DND-41 (cell line): ENCODE results near the gene FAM53A.
"Not testable (repeated sequence)": the region's sequence is repeated elsewhere in the genome, so short reads cannot be mapped to it uniquely, and the experiment has no call there.

Experiments used
- ATAC-seq: fragments of 200-7000 bp; cut with Tn5 transposase; 3 replicates; pipeline ENCODE4 v1.9.1; 2021; ENCODE audit warnings: low read depth; ENCODE audit not compliant: insufficient read depth
- DNase-seq: peaks from one replicate; pipeline ENCODE4 v3.0.0-alpha.2; 2020
- H2AFZ ChIP-seq: 2 replicates; pipeline ENCODE4 v1.6.0; 2012; ENCODE audit warnings: low read depth, low read length
- H3K27ac ChIP-seq: 2 replicates; pipeline ENCODE4 v1.5.1; 2012; ENCODE audit warnings: low read length, inconsistent platforms
- H3K27me3 ChIP-seq: fragments of 200-600 bp; sonication (generic); 2 replicates; pipeline ENCODE4 v1.6.0; 2012; ENCODE audit warnings: low read length, mild to moderate bottlenecking, inconsistent platforms; ENCODE audit not compliant: insufficient read depth, poor library complexity
- H3K36me3 ChIP-seq: 2 replicates; pipeline ENCODE4 v1.5.1; 2012; ENCODE audit warnings: low read length, inconsistent platforms; ENCODE audit not compliant: insufficient read depth
- H3K4me1 ChIP-seq: 2 replicates; pipeline ENCODE4 v1.5.1; 2012; ENCODE audit warnings: mild to moderate bottlenecking, low read length; ENCODE audit not compliant: insufficient read depth
- H3K4me2 ChIP-seq: 2 replicates; pipeline ENCODE4 v1.6.0; 2012; ENCODE audit warnings: mild to moderate bottlenecking, moderate library complexity, low read length, inconsistent platforms; ENCODE audit not compliant: insufficient read depth
- H3K4me3 ChIP-seq, 2 experiments: fragments of 200-600 bp in 1 of 2; shearing (Covaris generic) in 1 of 2; 2 replicates each; pipeline ENCODE4 v1.5.1; 2012 to 2016; ENCODE audit warnings: inconsistent platforms in 2 of 2, low read length in 2 of 2, mild to moderate bottlenecking in 2 of 2, low read depth in 1 of 2, moderate library complexity in 1 of 2
- H3K79me2 ChIP-seq: 2 replicates; pipeline ENCODE4 v1.6.0; 2012; ENCODE audit warnings: low read length, inconsistent platforms; ENCODE audit not compliant: insufficient read depth
- H3K9ac ChIP-seq: 2 replicates; pipeline ENCODE4 v1.6.0; 2012; ENCODE audit warnings: low read depth, mild to moderate bottlenecking, inconsistent platforms, low read length, moderate library complexity
- H3K9me3 ChIP-seq: 2 replicates; pipeline ENCODE4 v1.5.1; 2012; ENCODE audit warnings: low read length, moderate library complexity, mild to moderate bottlenecking, inconsistent platforms; ENCODE audit not compliant: insufficient read depth, severe bottlenecking
- H4K20me1 ChIP-seq: 2 replicates; pipeline ENCODE4 v1.6.0; 2012; ENCODE audit warnings: low read length; ENCODE audit not compliant: insufficient read depth
- CTCF ChIP-seq: IDR thresholded peaks from 2 replicates; pipeline ENCODE4 v1.5.1; 2012; ENCODE audit warnings: borderline replicate concordance, low read length, moderate library complexity, mild to moderate bottlenecking; ENCODE audit not compliant: poor library complexity, severe bottlenecking; ENCODE audit errors: extremely low read depth
- EZH2 ChIP-seq: IDR thresholded peaks from 3 replicates; pipeline ENCODE4 v1.6.1; 2012; ENCODE audit warnings: borderline replicate concordance, low read depth, mild to moderate bottlenecking, moderate library complexity, low read length, inconsistent platforms; ENCODE audit not compliant: severe bottlenecking

The FAM53A gene

GRCh38 chr4:1705732-1706131, 21.6 kb upstream of the FAM53A start:
- H3K27ac ChIP-seq: no peak overlapping the region
- peaks cover 92% of the 10 kb centered on the region for H3K36me3 ChIP-seq
- peaks cover 83% of the 10 kb centered on the region for H4K20me1 ChIP-seq
- TF ChIP-seq EZH2 (no peak), CTCF (no peak)
- no peaks in the 10 kb centered on the region for H3K9me3 ChIP-seq
- peak overlapping the region; percentile 4; the same call in 1 of the 2 replicates for H3K4me2 ChIP-seq
- no peak for DNase-seq
- no peak overlapping the region for H3K9ac ChIP-seq
- H3K4me1 ChIP-seq: peaks cover 47% of the 10 kb centered on the region
- H3K79me2 ChIP-seq: peaks cover 97% of the 10 kb centered on the region
- no peaks in the 10 kb centered on the region for H3K27me3 ChIP-seq
- no peak overlapping the region for H3K4me3 ChIP-seq
- no peak overlapping the region for H2AFZ ChIP-seq
- ATAC-seq: no peak

GRCh38 chr4:1703867-1704266, 19.8 kb upstream of the FAM53A start:
- Histone ChIP-seq H3K4me3 (no peak overlapping the region), H3K79me2 (peaks cover 97% of the 10 kb centered on the region), H3K27me3 (no peaks in the 10 kb centered on the region), H3K4me1 (peaks cover 28% of the 10 kb centered on the region), H3K9me3 (no peaks in the 10 kb centered on the region), H3K9ac (no peak overlapping the region), H3K4me2 (no peak overlapping the region), H3K36me3 (peaks cover 92% of the 10 kb centered on the region), H3K27ac (no peak overlapping the region), H4K20me1 (peaks cover 79% of the 10 kb centered on the region), H2AFZ (no peak overlapping the region)
- TF ChIP-seq CTCF (no peak), EZH2 (no peak)
- no peak for ATAC-seq
- no peak for DNase-seq

- H3K9ac ChIP-seq: not testable (repeated sequence)
- H3K36me3 ChIP-seq: peaks cover 98% of the 10 kb centered on the region
Observed at GRCh38 chr4:1701671-1702070, 17.6 kb upstream of the FAM53A start.

GRCh38 chr4:1695913-1696312, 11.8 kb upstream of the FAM53A start:
- DNase-seq (no peak), ATAC-seq (no peak)
- no peaks in the 10 kb centered on the region for H3K27me3 ChIP-seq
- no peak overlapping the region for H2AFZ ChIP-seq
- H4K20me1 ChIP-seq: peaks cover 60% of the 10 kb centered on the region
- H3K27ac ChIP-seq: no peak overlapping the region
- H3K9ac ChIP-seq: no peak overlapping the region
- no peak for TF ChIP-seq CTCF
- TF ChIP-seq EZH2: no peak
- H3K4me1 ChIP-seq: no peaks in the 10 kb centered on the region
- H3K36me3 ChIP-seq: peaks cover 98% of the 10 kb centered on the region
- no peak overlapping the region for H3K4me3 ChIP-seq
- H3K9me3 ChIP-seq: no peaks in the 10 kb centered on the region
- peaks cover 42% of the 10 kb centered on the region for H3K79me2 ChIP-seq
- H3K4me2 ChIP-seq: no peak overlapping the region

More at GRCh38 chr4:1701671-1702070, 17.6 kb upstream of the FAM53A start:
- Histone ChIP-seq H3K4me1 (peaks cover 18% of the 10 kb centered on the region), H4K20me1 (peaks cover 75% of the 10 kb centered on the region), H3K79me2 (peaks cover 93% of the 10 kb centered on the region)
- not testable (repeated sequence) for ATAC-seq, H3K27me3 ChIP-seq, H2AFZ ChIP-seq, H3K4me3 ChIP-seq, DNase-seq, H3K27ac ChIP-seq, H3K9me3 ChIP-seq, H3K4me2 ChIP-seq
